A673 (cell line): ENCODE measurements around the gene TRIM46. TPM values are rescaled to one million over a fixed set of nuclear protein-coding genes. Genes with fewer than 3 reads are reported as not detected.

Experiments
- BruUV-seq: library from RNA; stranded (reverse); fragments of 400-500 nt; replicated peaks from 2 replicates; lab custom pipeline; 2021; lab: Mats Ljungman, UMichigan
- CTCF ChIA-PET: fragments of 300-600 bp; sonication (Branson Sonifier 250); formaldehyde crosslinking; loops from one replicate; lab custom pipeline; 2022; ENCODE audit warnings: antibody characterized with exemption; lab: Charles Lee
- POLR2A ChIA-PET: fragments of 300-600 bp; sonication (Branson Sonifier 250); formaldehyde crosslinking; loops from one replicate; lab custom pipeline; 2022; ENCODE audit warnings: antibody characterized with exemption; ENCODE audit not compliant: low non-redundant PET; lab: Charles Lee
- DNase-seq: peaks from one replicate; pipeline ENCODE4 v3.0.0-alpha.2; 2015; ENCODE audit warnings: low spot score
- H3K27ac ChIP-seq: fragments of 200-600 bp; sonication (generic); 2 replicates; pipeline ENCODE4 v1.5.1; 2016; ENCODE audit warnings: mixed run types, low read depth, mild to moderate bottlenecking, mixed read lengths, antibody characterized with exemption, low read length; ENCODE audit not compliant: poor library complexity, severe bottlenecking
- H3K27me3 ChIP-seq: fragments of 200-600 bp; sonication (generic); replicated peaks from 2 replicates; pipeline ENCODE4 v1.6.1; 2017; ENCODE audit warnings: mixed run types, low read depth, mild to moderate bottlenecking, mixed read lengths, antibody characterized with exemption, low read length; ENCODE audit not compliant: insufficient read depth, poor library complexity
- H3K36me3 ChIP-seq: fragments of 200-600 bp; sonication (generic); 2 replicates; pipeline ENCODE4 v1.6.1; 2016; ENCODE audit warnings: mixed run types, mild to moderate bottlenecking, mixed read lengths, antibody characterized with exemption, low read length; ENCODE audit not compliant: insufficient read depth, poor library complexity, severe bottlenecking
- H3K4me1 ChIP-seq: fragments of 200-600 bp; sonication (generic); 2 replicates; pipeline ENCODE4 v1.6.1; 2017; ENCODE audit warnings: mixed run types, mild to moderate bottlenecking, mixed read lengths, antibody characterized with exemption, low read length; ENCODE audit not compliant: insufficient read depth, poor library complexity, severe bottlenecking
- H3K4me3 ChIP-seq: fragments of 200-600 bp; sonication (generic); 2 replicates; pipeline ENCODE4 v1.5.1; 2016; ENCODE audit warnings: low read depth, mixed run types, mild to moderate bottlenecking, mixed read lengths, low read length; ENCODE audit not compliant: poor library complexity, severe bottlenecking
- H3K9me3 ChIP-seq: fragments of 200-600 bp; sonication (generic); 2 replicates; pipeline ENCODE4 v1.6.1; 2016; ENCODE audit warnings: mixed run types, low read depth, mild to moderate bottlenecking, mixed read lengths, antibody characterized with exemption, low read length; ENCODE audit not compliant: poor library complexity, severe bottlenecking
- EZH2 ChIP-seq: fragments of 200-600 bp; sonication (generic); IDR thresholded peaks from 2 replicates; pipeline ENCODE4 v1.6.1; 2017; ENCODE audit warnings: borderline replicate concordance, low read depth, mild to moderate bottlenecking, mixed read lengths, antibody characterized with exemption, low read length; ENCODE audit not compliant: poor library complexity, severe bottlenecking
- intact Hi-C: fragments of 100-400 bp; cut with micrococcal nuclease; formaldehyde crosslinking; loops from one replicate; pipeline ENCODE4 v1.10.0; 2022; ENCODE audit not compliant: unreplicated experiment
- total RNA-seq: library from RNA; stranded (reverse); gene quantifications from 2 replicates; pipeline ENCODE4 v1.2.3, GENCODE V29; 2021
- TF ChIP-seq, protein P1 (sequence below): fragments of 300-800, 200-600 bp; sonication (generic); conservative IDR thresholded peaks from 2 replicates; pipeline ENCODE4 v1.5.1; 2017; ENCODE audit warnings: low read depth, mild to moderate bottlenecking, antibody characterized with exemption, low read length, moderate library complexity, mixed read lengths

Gene TRIM46
- total RNA-seq, 1 experiment from 2014 or later = 5.1 TPM

DNA sequence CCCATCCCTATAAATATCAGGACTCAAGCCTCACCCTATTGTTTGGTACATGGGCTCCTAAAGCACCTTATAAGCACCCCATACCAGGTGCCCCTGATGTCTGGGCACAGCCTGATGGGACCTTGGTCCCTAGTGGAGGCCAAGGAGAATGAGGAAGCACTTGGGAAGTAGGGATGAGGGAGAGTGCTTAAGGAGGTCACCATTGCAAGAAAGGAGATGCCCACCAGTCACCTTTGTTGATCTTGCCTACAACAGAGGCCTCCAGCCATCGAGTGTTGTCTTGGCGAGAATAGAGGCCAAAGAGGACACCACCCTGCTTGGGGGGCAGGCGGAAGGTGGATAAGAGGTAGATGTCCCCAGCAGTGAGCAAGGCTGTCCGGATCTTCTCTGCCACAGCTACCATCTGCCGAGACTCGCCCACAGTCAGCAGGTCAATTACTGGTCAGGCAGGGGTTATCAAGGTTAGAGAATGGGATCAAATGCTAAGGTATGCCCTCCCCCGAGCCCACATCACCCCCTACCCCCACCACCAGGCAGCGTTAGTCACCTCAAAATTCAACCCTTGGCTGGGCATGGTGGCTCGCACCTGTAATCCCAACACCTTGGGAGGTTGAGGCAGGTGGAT is 32.4 kb downstream of the TRIM46 start:
- no peaks in the 10 kb centered on the region for H3K9me3 ChIP-seq
- no peaks in the 10 kb centered on the region for H3K27me3 ChIP-seq
- DNase-seq = no peak
- no peak overlapping the region for H3K4me3 ChIP-seq
- BruUV-seq = no TSS peak
- POLR2A ChIA-PET = no interaction called here
- CTCF ChIA-PET = no interaction called here
- TF ChIP-seq, protein P1, sequence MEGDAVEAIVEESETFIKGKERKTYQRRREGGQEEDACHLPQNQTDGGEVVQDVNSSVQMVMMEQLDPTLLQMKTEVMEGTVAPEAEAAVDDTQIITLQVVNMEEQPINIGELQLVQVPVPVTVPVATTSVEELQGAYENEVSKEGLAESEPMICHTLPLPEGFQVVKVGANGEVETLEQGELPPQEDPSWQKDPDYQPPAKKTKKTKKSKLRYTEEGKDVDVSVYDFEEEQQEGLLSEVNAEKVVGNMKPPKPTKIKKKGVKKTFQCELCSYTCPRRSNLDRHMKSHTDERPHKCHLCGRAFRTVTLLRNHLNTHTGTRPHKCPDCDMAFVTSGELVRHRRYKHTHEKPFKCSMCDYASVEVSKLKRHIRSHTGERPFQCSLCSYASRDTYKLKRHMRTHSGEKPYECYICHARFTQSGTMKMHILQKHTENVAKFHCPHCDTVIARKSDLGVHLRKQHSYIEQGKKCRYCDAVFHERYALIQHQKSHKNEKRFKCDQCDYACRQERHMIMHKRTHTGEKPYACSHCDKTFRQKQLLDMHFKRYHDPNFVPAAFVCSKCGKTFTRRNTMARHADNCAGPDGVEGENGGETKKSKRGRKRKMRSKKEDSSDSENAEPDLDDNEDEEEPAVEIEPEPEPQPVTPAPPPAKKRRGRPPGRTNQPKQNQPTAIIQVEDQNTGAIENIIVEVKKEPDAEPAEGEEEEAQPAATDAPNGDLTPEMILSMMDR = no peak
- TF ChIP-seq EZH2 = no peak
- H3K27ac ChIP-seq = no peak overlapping the region
- intact Hi-C loops = loop anchor here (5.0 to 10.0 kb wide), 3 partner anchors 36 to 389 kb away; partner anchors contain the start of gene RUSC1
- no peaks in the 10 kb centered on the region for H3K36me3 ChIP-seq
- peaks cover 16% of the 10 kb centered on the region for H3K4me1 ChIP-seq

- TF ChIP-seq EZH2 = no peak
- TF ChIP-seq, protein P1 = peak; percentile 90
- DNase-seq = peak; percentile 90
- H3K4me1 ChIP-seq = peaks cover 16% of the 10 kb centered on the region
- H3K27ac ChIP-seq = peak overlapping the region; percentile 93
- intact Hi-C loops = loop anchor here (5.0 to 10.0 kb wide), 3 partner anchors 35 to 388 kb away; partner anchors contain the start of gene RUSC1
- ChIA-PET CTCF (interaction anchor here (0.9 to 1.2 kb wide), 6 partner anchors 13 to 117 kb away, joined by 3 to 15 read pairs (median 4); a partner anchor contains a TSS), POLR2A (no interaction called here)
- no peaks in the 10 kb centered on the region for H3K27me3 ChIP-seq
- no peaks in the 10 kb centered on the region for H3K36me3 ChIP-seq
- peak overlapping the region; percentile 95 for H3K4me3 ChIP-seq
- no peaks in the 10 kb centered on the region for H3K9me3 ChIP-seq
- BruUV-seq = no TSS peak
Measured at GRCh38 chr1:155206891-155207805, 33.5 kb downstream of the TRIM46 start.

DNA sequence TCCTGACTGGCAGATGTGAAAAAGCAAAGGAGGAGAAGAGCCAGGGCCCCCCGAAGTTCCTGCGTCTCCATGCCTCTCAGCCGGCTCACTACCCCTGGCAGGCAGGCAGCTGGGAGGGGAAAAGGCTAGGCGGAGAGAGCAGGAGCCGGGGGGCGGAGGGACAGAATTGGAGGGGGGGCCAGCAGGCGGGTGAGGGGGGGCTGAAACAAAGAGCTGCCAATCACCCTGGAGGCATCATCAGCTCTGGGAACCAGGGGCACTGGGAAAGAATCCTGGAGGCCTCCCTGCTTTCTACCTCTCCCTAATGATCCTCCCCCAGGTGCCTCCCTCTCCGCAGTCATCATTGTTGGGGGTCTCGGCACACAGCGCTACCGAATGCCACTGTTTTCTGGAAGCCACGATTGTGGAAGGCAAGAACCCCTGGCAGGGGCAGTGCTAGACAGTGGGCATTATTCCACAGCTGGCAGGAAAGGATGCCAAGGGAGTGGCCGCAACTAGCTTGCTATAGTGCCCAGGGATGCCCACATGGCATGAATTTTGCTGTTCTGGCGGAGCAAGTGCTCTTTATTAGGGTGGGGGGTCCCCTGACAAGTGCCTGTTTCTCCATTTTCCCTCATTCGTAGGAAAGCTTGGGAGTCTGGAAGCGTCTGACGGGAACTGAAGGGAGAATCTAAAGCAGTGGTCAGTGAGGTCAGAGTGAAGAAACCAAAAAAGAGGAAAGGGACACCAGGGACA is 34.3 kb downstream of the TRIM46 start, which contains the start of gene THBS3:
THBS3 (minus strand) TSS at position 92 of the 735 bp plus-strand sequence; CDS start at position 71, 21 bp downstream.
- H3K27ac ChIP-seq = peak within 1 kb of the TSS; percentile 93
- CTCF ChIA-PET = no interaction called here

More for the DNA sequence above, 34.3 kb downstream of the TRIM46 start, which contains the start of gene THBS3:
- Histone ChIP-seq H3K4me1 (peaks cover 16% of the 10 kb centered on the region), H3K4me3 (peak within 1 kb of the TSS; percentile 95), H3K9me3 (no peaks in the 10 kb centered on the region), H3K27me3 (no peaks in the 10 kb centered on the region), H3K36me3 (no peaks in the 10 kb centered on the region)
- POLR2A ChIA-PET = no interaction called here
- TF ChIP-seq, protein P1 = no peak
- TF ChIP-seq EZH2 = no peak
- BruUV-seq = TSS peak; percentile 26
- intact Hi-C loops = loop anchor here (5.0 to 10.0 kb wide), 3 partner anchors 34 to 387 kb away; partner anchors contain the start of gene RUSC1
- peak; percentile 69 for DNase-seq
